Non-pigmented ciliary epithelial cell (primary cell): Measurements from ENCODE around the gene GCN1.

ENCODE experiments used
- DNase-seq: peaks from one replicate; pipeline ENCODE4 v3.0.0-alpha.2; 2010; ENCODE audit warnings: low read depth

GCN1 gene

DNA sequence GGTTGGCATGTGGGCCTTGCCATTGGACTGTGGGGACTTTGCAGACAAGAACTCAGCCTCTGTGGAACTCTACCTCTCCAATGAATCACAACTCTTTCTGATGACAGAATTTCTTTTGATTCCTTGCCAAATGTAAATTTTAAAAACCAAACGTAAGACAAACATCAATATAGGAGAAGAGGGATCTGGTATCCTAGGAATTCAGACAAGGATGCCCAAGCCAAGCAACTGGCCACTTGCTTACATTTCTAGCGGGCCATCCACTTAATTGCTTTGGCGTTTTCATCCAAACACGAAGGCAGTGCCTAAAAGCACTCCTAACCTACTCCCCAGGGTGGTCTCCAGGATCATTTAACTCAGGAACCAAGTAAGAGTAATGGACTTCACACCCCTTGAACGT lies 54.6 kb downstream of the GCN1 start:
- peak; percentile 31 for DNase-seq

DNA sequence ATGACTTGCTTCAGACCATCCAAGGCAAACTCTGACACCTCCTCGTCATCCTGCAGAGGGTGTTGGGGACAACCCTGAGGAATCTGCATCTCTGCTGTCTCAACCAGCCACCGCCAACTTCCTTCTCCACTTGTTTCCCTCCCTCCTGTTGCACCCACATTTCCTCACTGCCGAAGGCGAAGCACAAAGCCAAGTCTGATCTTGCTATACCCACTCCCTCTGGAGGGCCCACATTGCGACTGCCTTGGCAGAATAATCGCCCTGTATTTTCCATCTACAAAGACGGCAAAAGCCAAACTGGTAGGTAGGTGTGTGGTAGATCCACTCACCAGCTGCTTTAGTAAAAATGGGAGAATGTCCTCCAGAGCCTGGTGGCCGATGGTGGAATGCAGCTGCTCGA lies 56.1 kb downstream of the GCN1 start:
- DNase-seq: no peak

GRCh38 chr12:120137833-120138232 lies 56.7 kb downstream of the GCN1 start:
- DNase-seq: no peak

GRCh38 chr12:120136093-120136770 lies 58.3 kb downstream of the GCN1 start:
- DNase-seq: no peak

- no peak for DNase-seq
Measured at GRCh38 chr12:120134307-120134980, 60.1 kb downstream of the GCN1 start.

- no peak for DNase-seq
Measured at GRCh38 chr12:120132863-120133385, 61.6 kb downstream of the GCN1 start.

GRCh38 chr12:120132054-120132836 lies 62.3 kb downstream of the GCN1 start:
- DNase-seq: no peak

DNA sequence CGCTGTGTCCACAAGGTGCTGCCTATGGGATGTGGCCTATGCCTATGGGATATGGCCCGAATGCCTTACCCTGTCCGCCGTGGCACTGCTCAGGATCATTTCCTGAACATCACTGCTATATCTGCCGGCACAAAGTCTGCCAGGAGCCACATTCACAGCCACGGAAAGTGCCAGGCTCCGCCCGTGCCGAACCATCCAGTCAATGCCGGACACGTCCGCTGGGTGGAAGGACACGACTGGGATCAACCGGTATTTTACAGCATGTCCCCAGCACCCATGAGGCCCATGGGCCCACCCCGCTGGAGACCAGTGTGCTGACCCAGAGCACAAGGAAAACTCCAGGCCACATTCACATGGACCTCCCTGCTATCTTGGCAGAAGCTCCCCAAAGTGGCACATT lies 63.4 kb downstream of the GCN1 start:
- no peak for DNase-seq

- no peak for DNase-seq
Measured at GRCh38 chr12:120130011-120130410, 64.5 kb downstream of the GCN1 start.

GRCh38 chr12:120126635-120127005 lies 67.9 kb downstream of the GCN1 start:
- no peak for DNase-seq

GRCh38 chr12:120125792-120126634 lies 68.5 kb downstream of the GCN1 start:
- no peak for DNase-seq

- no peak for DNase-seq
Measured at GRCh38 chr12:120125029-120125428, 69.5 kb downstream of the GCN1 start.

DNA sequence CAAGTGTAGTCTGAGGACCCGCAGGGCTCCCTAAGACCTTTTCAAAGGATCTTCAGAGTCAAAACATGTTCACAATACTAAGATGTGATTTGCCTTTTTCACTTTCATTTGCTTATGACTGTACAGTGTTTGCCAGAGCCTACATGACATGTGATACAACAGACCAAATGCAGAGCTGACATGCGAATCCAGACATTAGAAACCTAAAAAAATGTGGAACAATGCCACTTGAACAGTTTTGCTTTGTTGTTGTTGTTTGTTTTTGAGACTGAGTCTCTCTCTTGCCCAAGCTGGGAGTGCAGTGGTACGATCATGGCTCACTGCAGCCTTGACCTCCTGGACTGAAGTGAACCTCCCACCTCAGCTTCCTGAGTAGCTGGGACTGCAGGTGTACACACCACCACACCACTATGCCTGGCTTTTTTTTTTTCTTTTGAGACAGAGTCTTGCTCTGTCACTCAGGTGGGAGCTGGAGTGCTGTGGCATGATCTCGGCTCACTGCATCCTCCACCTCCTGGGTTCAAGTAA lies 72.7 kb downstream of the GCN1 start:
- no peak for DNase-seq

DNA sequence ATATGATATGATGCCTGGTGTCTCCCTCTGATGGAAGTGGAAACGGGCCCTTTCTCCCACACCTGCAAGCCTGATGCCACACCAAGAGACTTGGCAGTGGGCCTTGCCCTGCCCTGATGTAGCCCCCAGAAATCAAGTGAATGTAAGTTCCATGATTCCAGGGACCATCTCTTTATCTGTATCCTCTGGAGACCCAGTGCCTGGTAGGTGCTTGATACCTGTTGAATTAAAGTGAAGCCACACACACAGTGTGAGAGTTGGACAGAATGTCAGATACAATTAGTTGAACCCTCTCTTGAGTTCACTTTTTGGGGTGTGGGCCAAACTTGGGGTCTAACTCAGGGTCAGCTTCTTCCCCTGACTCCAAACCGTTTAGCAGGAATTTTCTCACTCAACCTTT lies 73.2 kb downstream of the GCN1 start:
- no peak for DNase-seq

DNA sequence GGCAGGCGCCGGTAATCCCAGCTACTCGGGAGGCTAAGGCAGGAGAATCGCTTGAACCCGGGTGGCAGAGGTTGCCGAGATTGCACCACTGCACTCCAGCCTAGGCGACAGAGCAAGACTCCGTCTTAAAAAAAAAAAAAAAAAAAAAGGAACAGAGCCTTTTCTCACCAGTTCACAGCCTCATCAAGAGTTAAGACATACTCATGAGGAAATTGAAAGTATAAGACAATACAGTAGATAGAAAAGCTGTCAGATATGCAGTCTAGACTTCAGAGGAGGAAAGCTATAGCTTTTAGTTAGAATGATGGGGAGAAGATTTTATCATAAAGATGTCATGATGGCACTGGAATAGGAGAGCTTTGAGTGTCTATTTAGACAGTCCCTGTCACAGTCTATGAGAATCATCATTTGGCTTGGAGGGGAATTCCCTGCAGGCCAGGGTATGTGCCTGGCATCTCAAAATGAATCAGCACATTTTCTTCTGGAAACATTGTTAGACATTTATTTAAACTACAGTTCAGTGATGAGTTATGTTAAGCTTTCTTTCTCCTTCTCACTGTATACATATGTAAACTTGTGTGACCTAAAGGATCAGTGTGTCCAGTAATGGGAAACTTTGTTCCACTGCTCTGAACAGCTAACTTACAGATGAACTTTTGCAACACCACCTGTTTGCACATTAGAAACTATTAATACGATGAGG lies 75.1 kb downstream of the GCN1 start:
- DNase-seq: no peak

- DNase-seq: no peak
Measured at GRCh38 chr12:120118321-120119061, 76.0 kb downstream of the GCN1 start.

DNA sequence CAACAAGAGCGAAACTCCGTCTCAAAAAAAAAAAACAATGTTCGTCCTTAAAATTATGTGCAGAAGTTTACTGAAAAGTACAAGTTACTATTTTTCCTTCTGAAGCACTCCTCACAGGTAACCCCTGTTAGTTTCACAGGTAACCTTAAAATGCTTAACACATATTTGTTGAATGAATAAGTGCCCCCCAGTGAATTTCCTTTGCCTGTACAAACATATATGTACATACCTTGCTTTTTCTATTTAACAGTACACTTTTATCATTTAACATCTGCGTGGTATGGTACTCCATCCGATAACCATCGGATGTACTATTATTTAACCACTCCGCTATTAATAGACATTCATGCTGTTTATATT lies 76.6 kb downstream of the GCN1 start:
- DNase-seq: no peak

- peak; percentile 43 for DNase-seq
Measured at GRCh38 chr12:120116792-120117651, 77.5 kb downstream of the GCN1 start.

DNA sequence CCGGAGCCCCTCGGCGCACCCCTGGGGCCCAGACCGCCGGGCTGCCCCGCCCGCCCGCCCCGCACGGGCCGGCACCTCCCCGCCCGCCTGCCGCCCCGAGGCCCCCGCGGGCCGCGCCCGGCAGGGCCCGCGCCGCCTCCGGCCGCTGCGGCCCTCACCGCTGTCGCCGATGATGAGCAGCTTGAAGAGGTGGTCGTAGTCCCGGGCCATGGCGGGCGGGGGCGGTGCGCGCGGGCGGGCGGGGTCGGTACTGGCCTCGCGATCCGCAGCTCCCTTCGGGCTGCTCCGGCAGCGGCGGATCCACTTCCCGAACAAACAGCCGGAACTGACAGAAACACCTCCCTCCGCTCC lies 78.1 kb downstream of the GCN1 start, which contains the start of gene RAB35:
Gene RAB35, minus strand, starts transcription at position 313 of the 351 bp plus-strand sequence. Its CDS starts 103 bp downstream, at position 210.
- no peak for DNase-seq
